Measurements from ENCODE around the gene FAM89B.

FAM89B gene

DNA sequence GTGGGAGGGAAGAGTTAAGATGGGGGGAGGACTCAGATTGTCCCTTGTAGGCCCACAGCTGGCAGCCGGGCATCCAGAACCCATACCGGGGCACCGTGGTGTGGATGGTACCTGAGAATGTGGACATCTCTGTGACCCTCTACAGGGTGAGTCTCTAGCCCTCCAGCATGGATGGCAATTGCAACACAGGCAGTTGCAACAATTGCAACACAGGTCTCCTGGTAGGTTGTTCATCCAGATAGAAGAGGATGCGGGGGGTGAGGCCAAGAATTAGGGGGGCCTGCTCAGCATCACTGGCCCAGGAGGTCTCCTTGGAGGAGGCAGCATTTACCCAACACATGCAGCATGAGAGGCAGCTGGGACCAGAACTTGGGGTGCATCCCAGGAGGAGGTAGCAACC lies 7.0 kb downstream of the FAM89B start:
- H3K4ac ChIP-seq (ENCODE audit: low read length) = no peak overlapping the region
- no peak overlapping the region for H2AFZ ChIP-seq (ENCODE audit: low read length)
- H3K23ac ChIP-seq (ENCODE audit: low read depth, low read length, poor library complexity) = no peak overlapping the region
- no peak overlapping the region for H3K4me3 ChIP-seq (ENCODE audit: low read length in 2 of 2)
- DNase-seq (ENCODE audit: low spot score) = no peak
- H4K8ac ChIP-seq (ENCODE audit: low read depth, low read length) = no peak overlapping the region
- no peak overlapping the region for H2BK12ac ChIP-seq (ENCODE audit: low read length)
- no peaks in the 10 kb centered on the region for H3K9me3 ChIP-seq (replicated peaks in 1 of 2; ENCODE audit: control insufficient read depth in 2 of 2, insufficient read depth in 1 of 2, low read depth in 1 of 2, low read length in 2 of 2)
- no peak overlapping the region for H3K18ac ChIP-seq (ENCODE audit: low read length)
- no peaks in the 10 kb centered on the region for H3K79me1 ChIP-seq (ENCODE audit: low read depth, low read length)
- H3K9ac ChIP-seq (ENCODE audit: low read depth, low read length, poor library complexity) = no peak overlapping the region
- peaks cover 11 to 29% of the 10 kb centered on the region in 2 donors for H3K4me1 ChIP-seq (ENCODE audit: control insufficient read depth in 2 of 2, insufficient read depth in 1 of 2, low read depth in 1 of 2, low read length in 2 of 2)
- no peak overlapping the region for H2BK120ac ChIP-seq (ENCODE audit: low read depth, low read length)
- H2AK5ac ChIP-seq (ENCODE audit: low read depth, low read length) = no peak overlapping the region
- no peak overlapping the region for H3K27ac ChIP-seq (replicated peaks; ENCODE audit: low read length)
- H3K36me3 ChIP-seq (replicated peaks in 1 of 2; ENCODE audit: control insufficient read depth in 2 of 2, insufficient read depth in 2 of 2, low read length in 2 of 2) = peaks cover 0 to 11% of the 10 kb centered on the region in 2 donors
- H3K4me2 ChIP-seq (ENCODE audit: insufficient read depth, low read length, poor library complexity, severe bottlenecking) = no peak overlapping the region
- H3K14ac ChIP-seq (ENCODE audit: low read length) = no peak overlapping the region
- H2BK5ac ChIP-seq (ENCODE audit: low read length) = no peak overlapping the region
- peaks cover 0 to 31% (median 3%) of the 10 kb centered on the region in 3 experiments for H3K27me3 ChIP-seq (ENCODE audit: control insufficient read depth in 3 of 3, insufficient read depth in 3 of 3, low read depth in 1 of 3, low read length in 3 of 3)
- H4K91ac ChIP-seq (ENCODE audit: low read depth, low read length, poor library complexity) = no peak overlapping the region
- no CpG with 5 or more reads among the region's 4 CpGs for WGBS, 2 donors (ENCODE audit: extremely low coverage in 2 of 2, insufficient read length in 2 of 2, insufficient replicate concordance in 1 of 2)
- peak overlapping the region; percentile 41 for H2BK15ac ChIP-seq (ENCODE audit: low read length)

DNA sequence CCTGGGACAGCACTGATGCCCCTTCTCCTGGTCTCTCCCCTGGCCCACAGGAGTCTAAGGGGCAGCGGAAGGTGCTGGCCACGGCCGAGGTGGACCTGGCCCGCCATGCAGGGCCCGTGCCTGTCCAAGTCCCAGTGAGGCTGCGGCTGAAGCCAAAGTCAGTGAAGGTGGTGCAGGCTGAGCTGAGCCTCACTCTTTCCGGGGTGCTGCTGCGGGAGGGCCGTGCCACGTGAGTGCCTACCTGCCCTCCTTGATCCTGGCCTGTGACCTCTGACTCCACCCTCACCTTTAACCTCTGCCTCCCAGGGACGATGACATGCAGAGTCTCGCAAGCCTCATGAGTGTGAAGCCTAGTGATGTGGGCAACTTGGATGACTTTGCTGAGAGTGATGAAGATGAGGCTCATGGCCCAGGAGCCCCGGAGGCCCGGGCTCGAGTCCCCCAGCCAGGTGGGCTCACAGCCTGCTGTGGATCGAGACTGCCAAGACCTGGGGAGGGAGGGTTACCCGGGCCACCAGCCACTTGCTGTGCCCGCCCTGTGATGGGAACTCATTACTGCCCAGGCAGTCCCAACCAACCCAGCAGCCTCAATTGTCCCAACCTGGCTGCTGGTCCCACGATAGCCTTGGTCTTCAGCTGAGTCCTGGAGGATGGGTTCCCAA lies 7.8 kb downstream of the FAM89B start:
- Histone ChIP-seq H3K23ac (ENCODE audit: low read depth, low read length, poor library complexity) (no peak overlapping the region), H3K18ac (ENCODE audit: low read length) (no peak overlapping the region), H3K14ac (ENCODE audit: low read length) (no peak overlapping the region), H2BK5ac (ENCODE audit: low read length) (no peak overlapping the region), H3K36me3 (replicated peaks in 1 of 2; ENCODE audit: control insufficient read depth in 2 of 2, insufficient read depth in 2 of 2, low read length in 2 of 2) (peaks cover 0 to 5% of the 10 kb centered on the region in 2 donors), H3K4me3 (ENCODE audit: low read length in 2 of 2) (no peak overlapping the region), H4K8ac (ENCODE audit: low read depth, low read length) (no peak overlapping the region), H3K4me2 (ENCODE audit: insufficient read depth, low read length, poor library complexity, severe bottlenecking) (no peak overlapping the region), H3K79me1 (ENCODE audit: low read depth, low read length) (no peaks in the 10 kb centered on the region), H2AK5ac (ENCODE audit: low read depth, low read length) (no peak overlapping the region), H2AFZ (ENCODE audit: low read length) (no peak overlapping the region), H3K4me1 (ENCODE audit: control insufficient read depth in 2 of 2, insufficient read depth in 1 of 2, low read depth in 1 of 2, low read length in 2 of 2) (peaks cover 11 to 35% of the 10 kb centered on the region in 2 donors), H3K27ac (replicated peaks; ENCODE audit: low read length) (no peak overlapping the region), H3K4ac (ENCODE audit: low read length) (no peak overlapping the region), H3K9ac (ENCODE audit: low read depth, low read length, poor library complexity) (no peak overlapping the region), H2BK120ac (ENCODE audit: low read depth, low read length) (no peak overlapping the region), H2BK12ac (ENCODE audit: low read length) (no peak overlapping the region), H3K27me3 (ENCODE audit: control insufficient read depth in 3 of 3, insufficient read depth in 3 of 3, low read depth in 1 of 3, low read length in 3 of 3) (peaks cover 0 to 32% (median 0%) of the 10 kb centered on the region in 3 experiments), H3K9me3 (replicated peaks in 1 of 2; ENCODE audit: control insufficient read depth in 2 of 2, insufficient read depth in 1 of 2, low read depth in 1 of 2, low read length in 2 of 2) (no peaks in the 10 kb centered on the region), H4K91ac (ENCODE audit: low read depth, low read length, poor library complexity) (no peak overlapping the region), H2BK15ac (ENCODE audit: low read length) (no peak overlapping the region)
- DNase-seq (ENCODE audit: low spot score) = no peak
- WGBS, 2 donors (ENCODE audit: extremely low coverage in 2 of 2, insufficient read length in 2 of 2, insufficient replicate concordance in 1 of 2) = no CpG with 5 or more reads among the region's 19 CpGs

DNA sequence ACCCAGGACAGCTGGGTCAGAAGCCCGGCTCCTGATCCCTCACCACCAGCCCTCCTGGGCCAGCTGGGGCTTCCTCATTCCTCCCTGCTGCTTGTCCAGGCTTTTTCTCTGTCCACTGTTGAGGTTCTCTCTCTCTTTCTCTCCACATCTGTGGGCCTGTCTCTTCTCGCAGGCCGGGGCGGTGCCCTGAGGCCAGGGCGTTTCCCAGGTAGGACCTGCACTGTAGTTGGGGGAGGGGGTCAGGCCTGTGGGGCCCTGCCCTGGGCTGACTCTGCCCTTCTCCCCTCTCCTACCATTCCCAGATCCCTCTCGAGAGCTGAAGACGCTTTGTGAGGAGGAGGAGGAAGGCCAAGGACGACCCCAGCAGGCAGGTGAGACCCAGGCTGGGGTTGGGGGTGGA lies 8.4 kb downstream of the FAM89B start:
- no CpG with 5 or more reads among the region's 8 CpGs for WGBS, 2 donors (ENCODE audit: extremely low coverage in 2 of 2, insufficient read length in 2 of 2, insufficient replicate concordance in 1 of 2)
- Histone ChIP-seq H3K27me3 (ENCODE audit: control insufficient read depth in 3 of 3, insufficient read depth in 3 of 3, low read depth in 1 of 3, low read length in 3 of 3) (peaks cover 0 to 33% (median 0%) of the 10 kb centered on the region in 3 experiments), H3K18ac (ENCODE audit: low read length) (no peak overlapping the region), H3K36me3 (replicated peaks in 1 of 2; ENCODE audit: control insufficient read depth in 2 of 2, insufficient read depth in 2 of 2, low read length in 2 of 2) (no peaks in the 10 kb centered on the region), H2BK15ac (ENCODE audit: low read length) (no peak overlapping the region), H3K4me3 (ENCODE audit: low read length in 2 of 2) (no peak overlapping the region), H2BK5ac (ENCODE audit: low read length) (no peak overlapping the region), H3K4me2 (ENCODE audit: insufficient read depth, low read length, poor library complexity, severe bottlenecking) (no peak overlapping the region), H3K14ac (ENCODE audit: low read length) (no peak overlapping the region), H3K79me1 (ENCODE audit: low read depth, low read length) (no peaks in the 10 kb centered on the region), H3K4ac (ENCODE audit: low read length) (no peak overlapping the region), H3K27ac (replicated peaks; ENCODE audit: low read length) (no peak overlapping the region), H2AK5ac (ENCODE audit: low read depth, low read length) (no peak overlapping the region), H4K8ac (ENCODE audit: low read depth, low read length) (no peak overlapping the region), H3K23ac (ENCODE audit: low read depth, low read length, poor library complexity) (no peak overlapping the region), H2BK12ac (ENCODE audit: low read length) (no peak overlapping the region), H3K4me1 (ENCODE audit: control insufficient read depth in 2 of 2, insufficient read depth in 1 of 2, low read depth in 1 of 2, low read length in 2 of 2) (peaks cover 9 to 35% of the 10 kb centered on the region in 2 donors), H2BK120ac (ENCODE audit: low read depth, low read length) (no peak overlapping the region), H3K9me3 (replicated peaks in 1 of 2; ENCODE audit: control insufficient read depth in 2 of 2, insufficient read depth in 1 of 2, low read depth in 1 of 2, low read length in 2 of 2) (no peaks in the 10 kb centered on the region), H2AFZ (ENCODE audit: low read length) (no peak overlapping the region), H3K9ac (ENCODE audit: low read depth, low read length, poor library complexity) (no peak overlapping the region), H4K91ac (ENCODE audit: low read depth, low read length, poor library complexity) (no peak overlapping the region)
- DNase-seq (ENCODE audit: low spot score) = no peak

DNA sequence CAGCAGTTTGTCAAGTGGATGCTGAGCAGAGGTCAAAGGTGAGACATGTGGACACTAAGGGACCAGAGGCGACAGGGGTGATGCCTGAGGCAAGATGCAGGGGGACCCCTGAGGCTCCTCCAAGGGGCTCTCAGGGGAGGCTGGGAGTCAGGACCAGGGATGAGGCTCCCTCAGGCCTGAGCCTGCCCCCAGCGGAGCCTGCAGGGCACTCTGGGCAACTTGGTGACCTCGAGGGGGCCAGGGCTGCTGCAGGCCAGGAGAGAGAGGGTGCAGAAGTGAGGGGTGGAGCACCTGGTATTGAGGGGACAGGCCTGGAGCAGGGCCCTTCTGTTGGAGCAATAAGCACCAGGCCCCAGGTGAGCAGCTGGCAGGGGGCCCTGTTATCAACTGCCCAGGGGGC lies 9.6 kb downstream of the FAM89B start:
- H4K8ac ChIP-seq (ENCODE audit: low read depth, low read length) = no peak overlapping the region
- no peak overlapping the region for H3K4me3 ChIP-seq (ENCODE audit: low read length in 2 of 2)
- peak overlapping the region; percentile 54 for H2BK15ac ChIP-seq (ENCODE audit: low read length)
- no CpG with 5 or more reads among the region's 3 CpGs for WGBS, 2 donors (ENCODE audit: extremely low coverage in 2 of 2, insufficient read length in 2 of 2, insufficient replicate concordance in 1 of 2)
- H4K91ac ChIP-seq (ENCODE audit: low read depth, low read length, poor library complexity) = no peak overlapping the region
- peaks cover 12 to 36% of the 10 kb centered on the region in 2 donors for H3K4me1 ChIP-seq (ENCODE audit: control insufficient read depth in 2 of 2, insufficient read depth in 1 of 2, low read depth in 1 of 2, low read length in 2 of 2)
- no peak overlapping the region for H2AFZ ChIP-seq (ENCODE audit: low read length)
- no peak overlapping the region for H3K18ac ChIP-seq (ENCODE audit: low read length)
- no peak overlapping the region for H2BK120ac ChIP-seq (ENCODE audit: low read depth, low read length)
- no peak overlapping the region for H3K4me2 ChIP-seq (ENCODE audit: insufficient read depth, low read length, poor library complexity, severe bottlenecking)
- H2BK12ac ChIP-seq (ENCODE audit: low read length) = no peak overlapping the region
- H3K9me3 ChIP-seq (replicated peaks in 1 of 2; ENCODE audit: control insufficient read depth in 2 of 2, insufficient read depth in 1 of 2, low read depth in 1 of 2, low read length in 2 of 2) = no peaks in the 10 kb centered on the region
- H3K9ac ChIP-seq (ENCODE audit: low read depth, low read length, poor library complexity) = no peak overlapping the region
- H3K23ac ChIP-seq (ENCODE audit: low read depth, low read length, poor library complexity) = no peak overlapping the region
- H2BK5ac ChIP-seq (ENCODE audit: low read length) = no peak overlapping the region
- H3K4ac ChIP-seq (ENCODE audit: low read length) = peak overlapping the region; percentile 39
- H3K27ac ChIP-seq (replicated peaks; ENCODE audit: low read length) = no peak overlapping the region
- H3K14ac ChIP-seq (ENCODE audit: low read length) = no peak overlapping the region
- peaks cover 0 to 28% (median 0%) of the 10 kb centered on the region in 3 experiments for H3K27me3 ChIP-seq (ENCODE audit: control insufficient read depth in 3 of 3, insufficient read depth in 3 of 3, low read depth in 1 of 3, low read length in 3 of 3)
- H3K36me3 ChIP-seq (replicated peaks in 1 of 2; ENCODE audit: control insufficient read depth in 2 of 2, insufficient read depth in 2 of 2, low read length in 2 of 2) = no peaks in the 10 kb centered on the region
- no peaks in the 10 kb centered on the region for H3K79me1 ChIP-seq (ENCODE audit: low read depth, low read length)
- no peak overlapping the region for H2AK5ac ChIP-seq (ENCODE audit: low read depth, low read length)
- no peak for DNase-seq (ENCODE audit: low spot score)
